HepG2 (cell line): ENCODE measurements around the gene RNF149. TPM values are rescaled to one million over a fixed set of nuclear protein-coding genes. Genes with fewer than 3 reads are reported as not detected.

Experiments used
- ATAC-seq: fragments of 200-7000 bp; cut with Tn5 transposase; 3 replicates; pipeline ENCODE4 v1.9.1; 2020; ENCODE audit warnings: mild to moderate bottlenecking, moderate library complexity
- BruUV-seq: library from RNA; stranded (reverse); fragments of 400-500 nt; replicated peaks from 2 replicates; lab custom pipeline; 2021; lab: Mats Ljungman, UMichigan
- CTCF ChIA-PET: fragments of 300-600 bp; formaldehyde crosslinking; extraction: SDS; loops from one replicate; lab custom pipeline; 2021; ENCODE audit warnings: low total read pairs, inconsistent platforms, low intra/inter-chr PET ratio; lab: Yijun Ruan, JAX
- POLR2A ChIA-PET: fragments of 350-600 bp; sonication (Branson Sonifier 250); formaldehyde crosslinking; loops from one replicate; lab custom pipeline; 2020; ENCODE audit warnings: antibody characterized with exemption, inconsistent platforms; lab: Yijun Ruan, JAX
- DNase-seq: peaks from one replicate; pipeline ENCODE4 v3.0.0-alpha.2; 2015; ENCODE audit warnings: low spot score
- FAIRE-seq: peaks from 3 replicates; lab custom pipeline; 2011; peaks lifted over from hg19 to GRCh38; lab: Jason Lieb, UNC
- H2AFZ ChIP-seq: one replicate; pipeline ENCODE4 v1.6.1; 2011; ENCODE audit warnings: low read length, inconsistent platforms
- H3K27ac ChIP-seq: fragments of 300-600 bp; 3 replicates; pipeline ENCODE4 v1.8.0; 2011; ENCODE audit warnings: mixed run types, mild to moderate bottlenecking, mixed read lengths, low read length, inconsistent platforms; ENCODE audit not compliant: insufficient read depth; ENCODE audit errors: extremely low read length
- H3K27me3 ChIP-seq, 2 experiments: fragments of 200-600 bp in 1 of 2; 2 replicates in 1 of 2; 3 replicates in 1 of 2; pipeline versions ENCODE4 v1.6.0 to v1.8.0; 2011; ENCODE audit warnings: low read length in 2 of 2, mild to moderate bottlenecking in 2 of 2, moderate library complexity in 2 of 2, inconsistent platforms in 1 of 2; ENCODE audit not compliant: insufficient read depth in 2 of 2, control insufficient read depth in 1 of 2
- H3K36me3 ChIP-seq, 2 experiments: fragments of 200-600 bp in 1 of 2; replicated peaks in 1 of 2; 2 replicates in 1 of 2; 3 replicates in 1 of 2; pipeline versions ENCODE4 v1.5.1 to v1.8.0; 2011; ENCODE audit warnings: low read length in 2 of 2, inconsistent platforms in 1 of 2; ENCODE audit not compliant: insufficient read depth in 2 of 2, control insufficient read depth in 1 of 2
- H3K4me1 ChIP-seq: 2 replicates; pipeline ENCODE4 v1.5.1; 2012; ENCODE audit warnings: low read length, inconsistent platforms; ENCODE audit not compliant: insufficient read depth
- H3K4me2 ChIP-seq: 2 replicates; pipeline ENCODE4 v1.6.0; 2011; ENCODE audit warnings: low read depth, low read length, inconsistent platforms
- H3K4me3 ChIP-seq, 3 experiments: fragments of 200-600 bp in 1 of 3; sonication (generic), shearing (Covaris generic) in 1 of 3; replicated peaks in 1 of 3; 2 replicates each; pipeline ENCODE4 v1.5.1; 2011 to 2016; ENCODE audit warnings: low read length in 3 of 3, inconsistent platforms in 2 of 3, low read depth in 2 of 3, mild to moderate bottlenecking in 2 of 3, control low read depth in 1 of 3, mixed read lengths in 1 of 3; ENCODE audit not compliant: insufficient read depth in 1 of 3
- H3K79me2 ChIP-seq: one replicate; pipeline ENCODE4 v1.6.1; 2011; ENCODE audit warnings: low read length, inconsistent platforms; ENCODE audit not compliant: insufficient read depth
- H3K9ac ChIP-seq: 2 replicates; pipeline ENCODE4 v1.6.0; 2011; ENCODE audit warnings: mild to moderate bottlenecking, low read depth, low read length, inconsistent platforms; ENCODE audit not compliant: insufficient read depth
- H3K9me3 ChIP-seq: 2 replicates; pipeline ENCODE4 v1.5.1; 2012; ENCODE audit warnings: mild to moderate bottlenecking, low read length
- H4K20me1 ChIP-seq: 2 replicates; pipeline ENCODE4 v1.6.0; 2011; ENCODE audit warnings: inconsistent platforms, mild to moderate bottlenecking, low read length, moderate library complexity; ENCODE audit not compliant: insufficient read depth
- CEBPG ChIP-seq: IDR thresholded peaks from 2 replicates; pipeline ENCODE4 v1.6.1; 2016
- GATA4 ChIP-seq: sonication (generic); IDR thresholded peaks from 2 replicates; pipeline ENCODE4 v1.6.1; 2016; ENCODE audit warnings: antibody characterized with exemption, low read depth, borderline replicate concordance
- MATR3 ChIP-seq: sonication (generic); formaldehyde crosslinking; IDR thresholded peaks from 2 replicates; pipeline ENCODE4 v1.4.0; 2020; ENCODE audit warnings: missing genetic modification reagents
- NFE2L1 ChIP-seq: sonication (generic); formaldehyde crosslinking; IDR thresholded peaks from 2 replicates; pipeline ENCODE4 v1.4.0; 2020; ENCODE audit warnings: missing genetic modification reagents, mild to moderate bottlenecking, borderline replicate concordance
- PCBP2 ChIP-seq: fragments of 200-400 bp; formaldehyde crosslinking; optimal IDR thresholded peaks from 2 replicates; pipeline ENCODE3; 2018; ENCODE audit warnings: low read length, low read depth; ENCODE audit not compliant: poor library complexity, severe bottlenecking
- RBM22 ChIP-seq: fragments of 200-400 bp; formaldehyde crosslinking; optimal IDR thresholded peaks from 2 replicates; pipeline ENCODE3; 2017; ENCODE audit warnings: mild to moderate bottlenecking, low read length, moderate library complexity
- ZC3H13 ChIP-seq: sonication (generic); formaldehyde crosslinking; IDR thresholded peaks from 2 replicates; pipeline ENCODE4 v1.8.1; 2023; ENCODE audit warnings: mild to moderate bottlenecking, missing genetic modification reagents, moderate library complexity
- ZNF383 ChIP-seq: sonication (generic); formaldehyde crosslinking; IDR thresholded peaks from 2 replicates; pipeline ENCODE4 v1.4.0; 2020; ENCODE audit warnings: missing genetic modification reagents, mild to moderate bottlenecking, borderline replicate concordance
- ZNF496 ChIP-seq: sonication (generic); formaldehyde crosslinking; IDR thresholded peaks from 2 replicates; pipeline ENCODE4 v1.8.1; 2023; ENCODE audit warnings: mild to moderate bottlenecking, moderate library complexity, missing genetic modification reagents; ENCODE audit not compliant: insufficient replicate concordance
- ZNF562 ChIP-seq: sonication (generic); formaldehyde crosslinking; IDR thresholded peaks from 2 replicates; pipeline ENCODE4 v1.8.0; 2022; ENCODE audit warnings: missing genetic modification reagents, borderline replicate concordance
- WGBS: methylation state at CpG from one replicate; pipeline ENCODE4 v1.1.6; 2017; ENCODE audit warnings: low lambda C conversion rate; 5-methylcytosine and 5-hydroxymethylcytosine counted together
- in situ Hi-C: cut with HindIII; loops from 2 replicates; pipeline ENCODE4 v1.10.0; 2017; ENCODE audit warnings: low pct_unique_long_range_greater_than_20kb; ENCODE audit not compliant: extremely low pct_ligation_motif_present
- intact Hi-C: fragments of 100-400 bp; cut with micrococcal nuclease; formaldehyde crosslinking; loops from one replicate; pipeline ENCODE4 v1.10.0; 2022; ENCODE audit not compliant: unreplicated experiment
- polyA plus RNA-seq, 8 experiments: library from polyadenylated mRNA; depleted of rRNA in 3 of 8; stranded (reverse) in 7 of 8; unstranded in 1 of 8; fragments of >200 nt; fragmentation: Illumina TruSeq in 4 of 8; extraction: Trizol in 4 of 8; gene quantifications; 2 replicates each; pipeline versions ENCODE4 v1.2.1 to v1.2.3, GENCODE V29; 2011 to 2016; ENCODE audit warnings: low read depth in 4 of 8, missing spikeins in 1 of 8, mixed read lengths in 1 of 8; ENCODE audit not compliant: insufficient read depth in 1 of 8
- total RNA-seq, 5 experiments: library from RNA; depleted of rRNA; stranded (reverse); fragments of >200 nt; fragmentation: Illumina TruSeq; extraction: Trizol; gene quantifications; 2 replicates each; pipeline ENCODE4 v1.2.3, GENCODE V29; 2016; ENCODE audit warnings: low read depth in 1 of 5
- TF ChIP-seq, protein P1 (sequence below), 2 experiments: sonication (generic) in 1 of 2; formaldehyde crosslinking in 1 of 2; IDR thresholded peaks; 2 replicates each; pipeline versions ENCODE4 v1.4.0 to v1.6.1; 2018 to 2020; ENCODE audit warnings: missing genetic modification reagents in 2 of 2, borderline replicate concordance in 1 of 2, low read depth in 1 of 2, mild to moderate bottlenecking in 1 of 2, missing biosample characterization in 1 of 2
- TF ChIP-seq, protein P2 (sequence below): sonication (generic); formaldehyde crosslinking; IDR thresholded peaks from 2 replicates; pipeline ENCODE4 v1.4.0; 2020; ENCODE audit warnings: mild to moderate bottlenecking, low read depth, missing genetic modification reagents
- TF ChIP-seq, protein P3 (sequence below): IDR thresholded peaks from 2 replicates; pipeline ENCODE4 v1.6.1; 2012; ENCODE audit warnings: low read length, improper control_type of control experiment

RNF149 gene
- total and polyA plus RNA-seq, 2 of the 13 experiments (the other 11 are each of a cell fraction or from before 2014, with no cell fraction given), result 87.6 to 109 TPM

DNA sequence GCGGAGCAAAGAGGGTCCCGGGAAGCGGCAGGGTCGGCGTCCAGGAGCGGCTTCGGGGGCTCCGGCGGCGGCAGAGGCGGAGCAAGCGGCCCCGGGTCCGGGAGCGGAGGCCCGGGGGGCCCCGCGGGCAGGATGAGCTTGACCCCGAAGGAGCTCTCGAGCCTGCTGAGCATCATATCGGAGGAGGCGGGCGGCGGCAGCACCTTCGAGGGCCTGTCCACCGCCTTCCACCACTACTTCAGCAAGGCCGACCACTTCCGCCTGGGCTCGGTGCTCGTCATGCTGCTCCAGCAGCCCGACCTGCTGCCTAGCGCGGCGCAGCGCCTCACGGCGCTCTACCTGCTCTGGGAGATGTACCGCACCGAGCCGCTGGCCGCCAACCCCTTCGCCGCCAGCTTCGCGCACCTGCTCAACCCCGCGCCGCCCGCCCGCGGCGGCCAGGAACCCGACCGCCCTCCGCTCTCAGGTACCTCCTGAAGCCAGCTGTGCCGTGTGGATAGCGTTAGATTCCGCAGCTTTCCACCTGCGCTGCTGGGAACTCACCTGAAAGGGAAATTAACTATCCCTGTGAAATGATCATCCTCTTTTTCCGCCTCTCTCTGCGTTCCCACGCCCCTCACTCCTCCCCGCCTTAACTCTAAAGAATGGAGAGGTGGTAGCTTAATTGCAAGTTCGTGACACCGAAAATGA lies 55.3 kb downstream of the RNF149 start (continued):
- TF ChIP-seq, protein P1, sequence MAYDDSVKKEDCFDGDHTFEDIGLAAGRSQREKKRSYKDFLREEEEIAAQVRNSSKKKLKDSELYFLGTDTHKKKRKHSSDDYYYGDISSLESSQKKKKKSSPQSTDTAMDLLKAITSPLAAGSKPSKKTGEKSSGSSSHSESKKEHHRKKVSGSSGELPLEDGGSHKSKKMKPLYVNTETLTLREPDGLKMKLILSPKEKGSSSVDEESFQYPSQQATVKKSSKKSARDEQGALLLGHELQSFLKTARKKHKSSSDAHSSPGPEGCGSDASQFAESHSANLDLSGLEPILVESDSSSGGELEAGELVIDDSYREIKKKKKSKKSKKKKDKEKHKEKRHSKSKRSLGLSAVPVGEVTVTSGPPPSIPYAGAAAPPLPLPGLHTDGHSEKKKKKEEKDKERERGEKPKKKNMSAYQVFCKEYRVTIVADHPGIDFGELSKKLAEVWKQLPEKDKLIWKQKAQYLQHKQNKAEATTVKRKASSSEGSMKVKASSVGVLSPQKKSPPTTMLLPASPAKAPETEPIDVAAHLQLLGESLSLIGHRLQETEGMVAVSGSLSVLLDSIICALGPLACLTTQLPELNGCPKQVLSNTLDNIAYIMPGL (CRISPR knock-in tag; IDR thresholded peaks at IDR 0.05; ENCODE audit: borderline replicate concordance in 1 of 2, low read depth in 1 of 2), result peak in 1 of 2 experiments; percentile 73; a peak in 3 of 4 replicates
- TF ChIP-seq GATA4 (0 out of 2 replicates have a peak, but pooled peaks have one; percentile 15), ZNF496 (CRISPR knock-in tag) (no peak), CEBPG (CRISPR knock-in tag) (no peak)

DNA sequence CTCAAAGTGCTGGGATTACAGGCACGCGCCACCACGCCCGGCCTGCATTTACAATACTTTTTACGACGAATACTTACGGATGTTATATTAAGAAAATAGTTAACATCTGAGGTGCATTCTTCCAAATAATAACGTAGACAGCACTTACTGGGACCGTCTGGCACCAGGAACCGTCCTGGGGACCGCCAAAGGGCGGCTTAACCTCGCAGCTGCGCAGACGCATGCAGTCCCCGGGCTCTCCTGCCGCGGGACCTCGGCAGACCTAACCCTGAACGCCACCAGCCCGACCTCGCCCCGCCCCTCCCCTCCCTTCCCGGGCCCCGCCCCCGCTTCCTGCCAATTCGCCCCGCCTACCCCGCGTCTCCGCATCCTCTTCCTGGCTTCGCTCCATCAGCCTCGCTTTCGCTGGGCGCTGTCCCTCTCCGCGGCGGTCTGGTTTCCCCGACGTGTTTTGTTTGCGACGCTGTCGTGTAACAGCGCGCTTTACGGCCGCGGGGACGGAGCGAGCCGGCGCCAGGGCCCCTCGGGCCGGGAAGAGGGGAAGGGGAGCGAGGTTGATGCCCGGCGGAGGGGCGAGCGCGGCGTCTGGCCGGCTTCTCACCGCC lies 56.0 kb downstream of the RNF149 start, which contains the start of gene CNOT11:
CNOT11 (plus strand) TSS at position 479 of the 605 bp plus-strand sequence; CDS start at position 558, 79 bp downstream.
- Histone ChIP-seq H3K9ac (peak within 1 kb of the TSS; percentile 96), H2AFZ (peak within 1 kb of the TSS; percentile 67), H3K27ac (peak within 1 kb of the TSS; percentile 86), H3K4me1 (peaks cover 75% of the 10 kb centered on the region), H3K79me2 (peaks cover 46% of the 10 kb centered on the region), H3K27me3 (no peaks in the 10 kb centered on the region; a peak in 1 of 5 replicates), H3K4me2 (peak within 1 kb of the TSS; percentile 94), H3K36me3 (peaks cover 0 to 3% of the 10 kb centered on the region in 2 experiments; a peak in 1 of 5 replicates), H4K20me1 (peaks cover 3% of the 10 kb centered on the region; the same call in 1 of the 2 replicates), H3K4me3 (peak within 1 kb of the TSS; percentile 82 to 98 (median 90)), H3K9me3 (no peaks in the 10 kb centered on the region)
- WGBS, result 1% methylated on average over 45 of the region's 63 CpGs
- intact Hi-C loops, result no loop called here
- no TSS peak for BruUV-seq
- DNase-seq (peak; percentile 98), FAIRE-seq (peak; percentile 66), ATAC-seq (peak; percentile 95)
- POLR2A ChIA-PET, result interaction anchor here (0.6 to 4.1 kb wide), 17 partner anchors 9 to 709 kb away, joined by 3 to 53 read pairs (median 5); partner anchors contain the start of genes RNF149 and RPL31
- CTCF ChIA-PET, result interaction anchor here (0.9 to 2.7 kb wide), 5 partner anchors 12 to 240 kb away, joined by 4 to 20 read pairs (median 9); no protein-coding TSS in a partner anchor
- in situ Hi-C loops, result no loop called here
- TF ChIP-seq ZNF562 (CRISPR knock-in tag) (no peak), NFE2L1 (CRISPR knock-in tag) (no peak), PCBP2 (no peak), ZC3H13 (CRISPR knock-in tag) (peak; percentile 97), ZNF383 (CRISPR knock-in tag) (no peak), MATR3 (CRISPR knock-in tag) (no peak), RBM22 (peak; percentile 62)
- TF ChIP-seq, protein P2, sequence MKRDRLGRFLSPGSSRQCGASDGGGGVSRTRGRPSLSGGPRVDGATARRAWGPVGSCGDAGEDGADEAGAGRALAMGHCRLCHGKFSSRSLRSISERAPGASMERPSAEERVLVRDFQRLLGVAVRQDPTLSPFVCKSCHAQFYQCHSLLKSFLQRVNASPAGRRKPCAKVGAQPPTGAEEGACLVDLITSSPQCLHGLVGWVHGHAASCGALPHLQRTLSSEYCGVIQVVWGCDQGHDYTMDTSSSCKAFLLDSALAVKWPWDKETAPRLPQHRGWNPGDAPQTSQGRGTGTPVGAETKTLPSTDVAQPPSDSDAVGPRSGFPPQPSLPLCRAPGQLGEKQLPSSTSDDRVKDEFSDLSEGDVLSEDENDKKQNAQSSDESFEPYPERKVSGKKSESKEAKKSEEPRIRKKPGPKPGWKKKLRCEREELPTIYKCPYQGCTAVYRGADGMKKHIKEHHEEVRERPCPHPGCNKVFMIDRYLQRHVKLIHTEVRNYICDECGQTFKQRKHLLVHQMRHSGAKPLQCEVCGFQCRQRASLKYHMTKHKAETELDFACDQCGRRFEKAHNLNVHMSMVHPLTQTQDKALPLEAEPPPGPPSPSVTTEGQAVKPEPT (CRISPR knock-in tag), result no peak; the same call in 1 of the 2 replicates
- TF ChIP-seq, protein P3, sequence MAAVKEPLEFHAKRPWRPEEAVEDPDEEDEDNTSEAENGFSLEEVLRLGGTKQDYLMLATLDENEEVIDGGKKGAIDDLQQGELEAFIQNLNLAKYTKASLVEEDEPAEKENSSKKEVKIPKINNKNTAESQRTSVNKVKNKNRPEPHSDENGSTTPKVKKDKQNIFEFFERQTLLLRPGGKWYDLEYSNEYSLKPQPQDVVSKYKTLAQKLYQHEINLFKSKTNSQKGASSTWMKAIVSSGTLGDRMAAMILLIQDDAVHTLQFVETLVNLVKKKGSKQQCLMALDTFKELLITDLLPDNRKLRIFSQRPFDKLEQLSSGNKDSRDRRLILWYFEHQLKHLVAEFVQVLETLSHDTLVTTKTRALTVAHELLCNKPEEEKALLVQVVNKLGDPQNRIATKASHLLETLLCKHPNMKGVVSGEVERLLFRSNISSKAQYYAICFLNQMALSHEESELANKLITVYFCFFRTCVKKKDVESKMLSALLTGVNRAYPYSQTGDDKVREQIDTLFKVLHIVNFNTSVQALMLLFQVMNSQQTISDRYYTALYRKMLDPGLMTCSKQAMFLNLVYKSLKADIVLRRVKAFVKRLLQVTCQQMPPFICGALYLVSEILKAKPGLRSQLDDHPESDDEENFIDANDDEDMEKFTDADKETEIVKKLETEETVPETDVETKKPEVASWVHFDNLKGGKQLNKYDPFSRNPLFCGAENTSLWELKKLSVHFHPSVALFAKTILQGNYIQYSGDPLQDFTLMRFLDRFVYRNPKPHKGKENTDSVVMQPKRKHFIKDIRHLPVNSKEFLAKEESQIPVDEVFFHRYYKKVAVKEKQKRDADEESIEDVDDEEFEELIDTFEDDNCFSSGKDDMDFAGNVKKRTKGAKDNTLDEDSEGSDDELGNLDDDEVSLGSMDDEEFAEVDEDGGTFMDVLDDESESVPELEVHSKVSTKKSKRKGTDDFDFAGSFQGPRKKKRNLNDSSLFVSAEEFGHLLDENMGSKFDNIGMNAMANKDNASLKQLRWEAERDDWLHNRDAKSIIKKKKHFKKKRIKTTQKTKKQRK, result no peak
